CD1c-positive myeloid dendritic cell (primary cell): ENCODE measurements around the gene OGDHL.
"Not testable (repeated sequence)": the region's sequence is repeated elsewhere in the genome, so short reads cannot be mapped to it uniquely, and the experiment has no call there.

Experiments used
- DNase-seq: peaks from one replicate; pipeline ENCODE4 v3.0.0-alpha.2; 2016; ENCODE audit errors: extremely low spot score

Gene OGDHL

DNA sequence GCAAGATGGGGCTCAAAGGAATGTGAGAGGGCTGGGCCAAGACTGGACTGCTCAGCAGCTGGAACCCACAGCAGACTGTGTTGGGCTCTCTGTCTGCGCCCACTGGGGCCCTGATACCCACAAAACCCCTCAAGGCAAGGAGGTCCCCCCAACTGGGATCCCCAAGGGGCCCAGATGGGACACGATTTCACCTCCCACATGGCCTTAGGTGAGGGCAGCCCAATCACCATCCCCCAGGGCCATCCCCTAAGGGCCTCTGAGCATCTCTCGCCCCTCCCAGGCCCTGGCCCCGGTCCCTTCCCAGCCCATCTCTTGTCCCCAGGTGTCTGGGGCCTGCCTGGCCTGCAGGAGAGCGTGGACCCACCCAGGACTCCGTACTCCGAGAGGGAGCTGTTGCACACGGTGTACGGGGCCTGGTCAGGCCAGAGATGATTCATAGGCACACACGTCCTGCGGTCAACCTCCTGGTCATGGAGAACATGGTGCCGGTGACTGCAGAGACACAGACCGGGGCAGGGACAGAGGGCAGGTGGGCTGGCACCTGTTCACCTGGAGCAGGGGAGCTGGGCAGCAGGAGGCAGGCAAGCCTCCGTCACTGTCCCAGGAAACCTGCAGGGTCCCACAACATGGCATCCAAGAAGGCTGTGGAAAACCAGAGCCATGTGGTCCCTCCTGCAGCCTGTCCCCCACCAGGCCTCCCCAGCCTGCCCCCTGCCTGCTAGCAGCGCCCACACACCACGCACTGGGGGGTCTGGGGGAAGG is 21.6 kb downstream of the OGDHL start:
- no peak for DNase-seq

DNA sequence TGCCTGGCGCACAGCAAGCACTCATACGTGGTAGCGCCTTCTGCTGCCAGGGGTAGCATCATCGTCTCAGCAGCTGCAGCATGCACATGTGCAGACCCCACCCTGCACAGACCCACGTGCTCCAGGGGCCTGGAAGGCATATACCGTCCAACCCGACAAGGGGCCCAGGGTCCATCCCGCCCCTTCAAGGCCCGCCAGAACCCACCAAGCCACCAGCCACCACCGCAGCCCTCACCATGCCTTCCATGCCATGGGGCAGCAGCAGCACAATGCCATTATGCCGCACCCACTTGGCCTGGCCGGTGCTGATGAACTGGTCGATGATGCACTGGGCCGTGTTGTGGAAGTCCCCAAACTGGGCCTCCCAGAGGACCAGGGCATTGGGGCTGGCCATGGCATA is 22.7 kb downstream of the OGDHL start:
- no peak for DNase-seq

- no peak for DNase-seq
Observed at GRCh38 chr10:49738616-49739360, 23.3 kb downstream of the OGDHL start.

DNA sequence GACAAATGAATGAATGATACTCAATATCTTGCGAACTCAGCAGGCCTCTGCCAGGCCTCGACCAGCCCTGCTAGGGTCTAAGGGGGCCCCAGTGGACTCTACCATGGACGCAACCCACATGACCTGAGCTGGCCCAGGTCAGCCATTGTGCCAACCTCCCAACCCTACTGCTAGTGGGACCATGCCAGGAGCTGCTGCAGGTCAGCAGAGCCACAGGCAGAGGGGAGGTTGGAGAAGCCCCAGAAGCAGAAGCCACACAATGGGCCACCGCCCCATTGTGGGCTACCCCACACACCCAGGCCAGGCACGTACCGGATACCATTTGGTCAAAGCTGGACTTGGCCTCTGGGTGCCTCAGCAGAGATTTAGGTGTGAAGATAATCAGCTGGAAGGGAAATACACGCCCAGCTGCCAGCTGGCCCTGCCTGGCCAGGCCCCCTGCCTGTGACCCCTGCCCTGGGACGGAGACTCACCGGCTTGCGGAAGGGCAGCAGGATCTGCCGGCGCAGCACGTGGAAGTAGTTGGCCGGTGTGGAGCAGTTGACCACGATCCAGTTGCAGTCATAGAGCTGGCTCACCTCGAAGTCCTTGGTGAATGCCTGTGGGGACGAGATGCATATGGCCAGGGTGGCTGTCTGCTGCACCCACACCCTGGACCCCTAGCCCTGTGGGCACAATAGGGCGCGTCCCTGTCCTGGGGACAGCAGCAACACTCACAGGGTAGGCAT is 24.5 kb downstream of the OGDHL start:
- DNase-seq: no peak

DNA sequence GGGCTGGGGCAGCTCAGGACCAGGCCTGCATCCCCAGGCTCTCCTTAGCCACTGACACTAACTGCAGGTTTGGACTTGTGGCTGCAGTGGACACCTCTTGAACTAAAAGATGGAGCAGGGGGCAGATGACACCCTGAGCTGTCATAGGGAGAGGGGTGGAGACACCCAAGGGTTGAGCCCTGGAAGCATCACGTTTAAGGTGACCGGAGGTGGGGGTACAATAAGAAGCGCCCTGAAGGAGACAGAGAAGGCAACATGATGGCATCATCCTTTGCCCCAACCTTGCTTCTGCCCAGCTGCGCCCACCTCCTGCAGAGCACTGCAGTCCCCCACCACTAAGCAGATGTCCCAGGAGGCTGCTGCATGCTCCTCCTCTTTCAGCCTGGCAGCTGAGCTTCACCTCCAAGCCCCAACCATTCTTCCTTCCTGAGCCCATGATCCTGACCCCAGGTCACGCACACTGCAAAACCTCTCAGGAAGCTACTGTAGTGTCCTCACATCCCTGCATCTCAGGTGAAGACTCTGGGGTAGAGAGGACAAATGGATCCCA is 25.5 kb downstream of the OGDHL start:
- DNase-seq: no peak

GRCh38 chr10:49735848-49736563 is 26.1 kb downstream of the OGDHL start:
- DNase-seq: no peak

- no peak for DNase-seq
Observed at GRCh38 chr10:49735161-49735560, 27.0 kb downstream of the OGDHL start.

- DNase-seq: no peak
Observed at GRCh38 chr10:49734676-49735075, 27.4 kb downstream of the OGDHL start.

GRCh38 chr10:49733866-49734265 is 28.3 kb downstream of the OGDHL start:
- DNase-seq: no peak

- no peak for DNase-seq
Observed at GRCh38 chr10:49726593-49726992, 35.5 kb downstream of the OGDHL start.

DNA sequence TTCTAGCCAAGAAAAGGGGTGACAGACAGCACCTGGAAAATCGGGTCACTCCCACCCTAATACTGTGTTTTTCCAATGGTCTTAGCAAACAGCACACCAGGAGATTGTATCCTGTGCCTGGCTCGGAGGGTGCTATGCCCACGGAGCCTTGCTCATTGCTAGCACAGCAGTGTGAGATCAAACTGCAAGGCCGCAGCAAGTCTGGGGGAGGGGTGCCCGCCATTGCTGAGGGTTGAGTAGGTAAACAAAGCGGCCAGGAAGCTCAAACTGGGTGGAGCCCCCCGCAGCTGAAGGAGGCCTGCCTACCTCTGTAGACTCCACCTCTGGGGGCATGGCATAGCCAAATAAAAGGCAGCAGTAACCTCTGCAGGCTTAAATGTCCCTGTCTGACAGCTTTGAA is 47.0 kb downstream of the OGDHL start:
- not testable (repeated sequence) for DNase-seq

DNA sequence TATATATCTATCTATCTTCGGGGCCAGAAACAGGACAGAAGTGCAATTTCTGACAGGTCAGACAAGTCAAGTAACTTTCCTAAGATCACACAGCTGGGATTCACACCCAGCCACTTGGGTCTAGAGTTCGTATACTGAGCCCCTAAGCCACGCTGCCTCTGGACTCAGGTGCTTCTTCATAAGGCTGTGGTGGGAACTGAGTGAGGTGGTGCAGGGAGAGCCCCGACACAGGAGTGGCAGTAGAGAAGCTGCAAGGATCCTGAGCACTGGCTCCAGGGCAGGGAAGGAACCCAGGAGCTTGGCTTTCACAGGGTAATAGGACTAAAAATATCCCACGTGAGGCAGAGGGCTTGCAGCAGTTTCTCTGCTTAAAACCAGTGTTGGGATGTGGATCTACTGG is 48.9 kb downstream of the OGDHL start:
- no peak for DNase-seq

- DNase-seq: no peak
Observed at GRCh38 chr10:49711481-49711880, 50.6 kb downstream of the OGDHL start.

DNA sequence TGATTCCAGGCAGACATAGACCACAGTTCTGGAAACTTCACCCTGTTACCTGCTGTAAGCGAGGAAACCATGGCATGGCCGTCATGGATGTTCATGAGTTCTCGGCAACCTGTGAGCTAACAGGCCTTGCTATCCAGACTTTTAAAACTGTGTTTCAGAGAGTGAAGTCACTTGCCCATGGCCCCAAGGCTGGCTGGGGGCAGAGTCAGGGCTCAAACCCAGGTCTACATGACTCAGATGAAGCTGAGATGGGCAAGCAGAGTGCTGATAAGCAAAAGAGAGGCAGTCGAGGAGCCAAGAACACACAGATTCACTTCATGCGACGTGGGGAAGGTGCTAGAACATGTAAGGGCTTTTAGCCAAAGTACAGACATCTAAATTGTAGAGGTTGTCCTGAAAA is 51.2 kb downstream of the OGDHL start:
- DNase-seq: no peak

DNA sequence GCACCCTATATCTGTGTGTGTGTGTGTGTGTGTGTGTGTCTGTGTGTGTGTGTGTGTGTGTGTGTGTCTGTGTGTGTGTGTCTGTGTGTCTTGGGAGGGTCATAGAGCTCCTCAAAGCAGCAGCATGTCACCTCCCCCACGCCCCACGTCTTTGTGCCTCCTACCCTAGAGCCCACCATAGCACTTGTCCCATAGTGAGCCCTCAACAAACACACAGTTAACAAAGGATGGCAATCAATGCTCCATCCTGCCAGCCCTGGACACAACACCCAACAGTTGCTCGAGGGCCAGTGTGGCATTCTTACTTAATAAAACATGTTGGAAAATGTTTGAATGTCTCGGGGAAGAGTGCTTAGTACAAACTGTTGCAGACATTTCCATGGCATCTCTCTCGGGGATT is 52.2 kb downstream of the OGDHL start:
- DNase-seq: no peak

- DNase-seq: no peak
Observed at GRCh38 chr10:49707585-49707984, 54.5 kb downstream of the OGDHL start.

DNA sequence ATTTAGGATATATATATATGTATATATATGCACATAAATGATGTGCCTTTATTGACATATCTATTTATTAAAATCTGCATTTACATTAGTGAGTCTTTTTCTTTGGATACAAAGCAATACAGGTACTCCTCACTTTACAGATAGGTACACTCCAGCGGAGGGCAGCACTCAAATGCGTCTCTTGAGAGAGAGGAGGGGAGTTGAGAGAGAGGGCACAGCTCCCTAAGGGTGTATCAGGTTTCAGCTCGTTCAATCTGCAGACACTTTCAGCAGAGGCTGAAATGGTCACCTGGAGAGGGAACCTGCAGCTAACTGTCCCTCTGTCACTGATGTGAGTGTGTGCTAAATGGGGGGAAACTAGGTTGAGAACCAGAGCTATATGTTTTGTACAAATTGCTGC is 61.1 kb downstream of the OGDHL start:
- DNase-seq: no peak

DNA sequence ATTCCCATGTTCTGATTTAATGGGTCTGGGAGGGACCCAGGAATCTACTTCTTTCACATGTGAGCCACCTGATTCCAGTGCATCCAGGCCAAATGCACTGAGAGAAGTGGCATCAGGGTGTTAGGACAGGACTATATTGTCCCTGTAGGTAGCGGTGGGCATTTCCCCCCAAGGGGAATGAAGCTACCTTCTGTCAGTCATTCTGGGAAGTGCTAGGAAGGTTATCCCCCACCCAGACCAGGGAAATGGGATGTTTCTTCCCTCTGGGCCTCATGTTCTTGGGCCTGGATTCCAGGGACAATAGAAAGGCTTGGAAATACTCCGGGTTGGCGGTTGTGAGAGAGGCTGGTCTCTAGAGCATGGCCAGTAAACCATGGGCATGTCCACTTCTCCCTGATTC is 61.9 kb downstream of the OGDHL start:
- DNase-seq: no peak

DNA sequence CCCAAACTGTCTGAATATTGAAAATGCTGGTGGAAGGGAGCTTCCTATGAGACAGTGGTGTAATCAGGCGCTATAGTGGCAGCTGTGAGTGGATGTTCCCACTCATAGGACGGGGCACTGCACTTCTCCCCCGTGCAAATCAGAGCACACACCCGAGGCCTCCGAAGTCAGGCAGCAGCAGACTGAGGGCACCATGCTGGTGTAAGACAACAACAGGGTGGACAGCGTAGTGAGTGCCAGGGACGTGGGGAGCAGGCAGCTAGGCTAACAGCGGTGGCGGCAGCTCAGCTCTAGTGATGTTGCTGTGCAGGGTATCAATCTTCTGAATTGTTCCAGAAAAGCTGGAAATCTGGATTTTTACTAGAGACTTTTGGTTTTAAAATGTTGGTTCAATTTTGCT is 63.4 kb downstream of the OGDHL start:
- no peak for DNase-seq

DNA sequence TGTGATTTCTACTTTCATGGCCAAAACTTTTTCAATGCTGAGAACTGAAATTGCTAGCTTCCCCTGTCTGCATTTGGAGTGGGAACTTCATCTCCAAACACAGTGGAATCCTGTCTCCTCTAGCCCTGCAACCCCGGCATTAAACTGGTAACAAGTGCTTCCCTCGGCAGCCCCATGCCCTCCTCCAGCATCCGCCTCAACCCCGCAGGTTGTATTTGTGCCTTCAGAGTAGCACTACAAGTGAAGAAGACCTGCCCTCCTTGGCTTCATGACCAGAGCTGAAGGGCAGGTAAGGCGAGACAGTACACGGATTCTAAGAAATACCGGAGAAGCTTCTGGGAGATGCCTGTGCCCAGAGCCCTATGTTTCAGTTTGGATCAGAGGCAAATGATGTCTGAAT is 65.8 kb downstream of the OGDHL start:
- no peak for DNase-seq

DNA sequence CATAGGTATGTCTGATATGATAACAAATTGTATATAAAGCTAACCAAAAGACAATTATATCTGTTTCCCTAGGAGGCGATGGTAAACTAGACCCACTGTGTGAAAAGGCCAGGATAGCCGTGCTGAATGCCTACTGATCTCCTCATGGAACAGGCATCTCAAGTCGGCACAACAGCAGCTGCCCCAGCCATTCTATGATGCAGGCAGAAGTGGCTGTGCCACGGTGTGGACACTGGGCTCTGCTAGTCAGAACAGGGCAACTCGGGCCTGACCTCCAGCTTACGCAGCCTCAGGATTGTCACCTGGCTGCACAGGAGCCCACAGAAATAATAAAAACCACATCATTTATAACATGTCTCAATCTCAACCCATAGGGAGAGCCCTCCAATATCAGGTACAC is 67.7 kb downstream of the OGDHL start:
- DNase-seq: no peak

GRCh38 chr10:49691588-49691987 is 70.5 kb downstream of the OGDHL start:
- no peak for DNase-seq
